Measurements from ENCODE around the gene KPNA2.
A peak's percentile ranks its signal among the peaks of the same experiment; 100 is the strongest.
"Not testable (repeated sequence)": the region's sequence is repeated elsewhere in the genome, so short reads cannot be mapped to it uniquely, and the experiment has no call there.

The KPNA2 gene

GRCh38 chr17:68035523-68036303 lies at the start of gene KPNA2:
KPNA2 (plus strand) TSS chr17:68035735; CDS start chr17:68037133, 1,398 bp downstream.
- peak; percentile 97 for DNase-seq (ENCODE audit: low spot score)

GRCh38 chr17:67990909-67991308 lies 44.6 kb upstream of the KPNA2 start:
- no peak for DNase-seq (ENCODE audit: low spot score)

DNA sequence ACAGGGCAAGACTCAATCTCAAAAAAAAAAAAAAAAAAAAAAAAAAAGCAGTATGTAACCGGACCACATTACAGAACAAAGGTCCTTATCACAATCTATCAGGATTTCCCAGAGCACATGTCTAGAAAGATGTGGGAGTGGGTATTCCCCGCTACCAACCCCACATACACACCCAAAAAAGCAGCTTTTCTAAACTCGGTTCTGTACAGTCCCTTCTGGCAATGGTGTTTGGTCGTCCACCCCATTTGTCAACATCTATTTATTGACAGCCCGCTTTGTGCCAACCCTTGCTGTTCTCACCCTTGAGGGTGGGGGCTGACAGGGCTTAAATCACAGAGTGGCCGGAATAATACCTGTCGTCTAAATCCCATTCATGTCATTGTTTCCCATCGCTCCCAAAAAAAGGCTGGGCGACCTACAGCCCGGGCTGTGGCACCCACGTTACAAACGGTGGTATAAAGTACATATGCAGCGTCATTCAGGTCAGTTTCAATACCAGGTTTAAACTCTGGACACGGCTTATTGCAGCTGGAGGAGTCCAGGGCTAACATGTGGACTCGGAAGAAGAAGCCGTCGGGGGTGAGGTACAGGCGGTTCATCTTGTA lies 42.9 kb upstream of the KPNA2 start:
- DNase-seq (ENCODE audit: low spot score) = no peak

GRCh38 chr17:67993153-67993997 lies 42.2 kb upstream of the KPNA2 start:
- DNase-seq (ENCODE audit: low spot score) = peak; percentile 82

DNA sequence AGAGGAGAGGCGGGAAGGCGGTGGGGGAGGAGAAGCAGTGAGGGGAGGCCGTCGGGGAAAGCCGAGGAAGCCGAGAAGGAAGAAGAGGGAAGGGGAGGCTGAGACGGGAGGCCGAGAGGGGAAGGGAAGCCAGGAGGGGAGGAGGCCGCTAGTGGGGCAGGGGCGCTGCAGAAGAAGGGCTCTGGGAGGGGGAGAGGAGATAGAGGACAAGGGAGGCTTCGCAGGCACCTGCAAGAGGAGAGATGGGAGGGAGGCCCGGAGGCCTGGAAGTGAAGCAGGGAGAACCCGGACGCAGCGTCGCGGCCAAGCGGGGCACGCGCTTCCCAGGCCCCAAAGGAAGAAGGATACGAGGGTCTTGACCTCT lies 41.6 kb upstream of the KPNA2 start:
- no peak for DNase-seq (ENCODE audit: low spot score)

DNA sequence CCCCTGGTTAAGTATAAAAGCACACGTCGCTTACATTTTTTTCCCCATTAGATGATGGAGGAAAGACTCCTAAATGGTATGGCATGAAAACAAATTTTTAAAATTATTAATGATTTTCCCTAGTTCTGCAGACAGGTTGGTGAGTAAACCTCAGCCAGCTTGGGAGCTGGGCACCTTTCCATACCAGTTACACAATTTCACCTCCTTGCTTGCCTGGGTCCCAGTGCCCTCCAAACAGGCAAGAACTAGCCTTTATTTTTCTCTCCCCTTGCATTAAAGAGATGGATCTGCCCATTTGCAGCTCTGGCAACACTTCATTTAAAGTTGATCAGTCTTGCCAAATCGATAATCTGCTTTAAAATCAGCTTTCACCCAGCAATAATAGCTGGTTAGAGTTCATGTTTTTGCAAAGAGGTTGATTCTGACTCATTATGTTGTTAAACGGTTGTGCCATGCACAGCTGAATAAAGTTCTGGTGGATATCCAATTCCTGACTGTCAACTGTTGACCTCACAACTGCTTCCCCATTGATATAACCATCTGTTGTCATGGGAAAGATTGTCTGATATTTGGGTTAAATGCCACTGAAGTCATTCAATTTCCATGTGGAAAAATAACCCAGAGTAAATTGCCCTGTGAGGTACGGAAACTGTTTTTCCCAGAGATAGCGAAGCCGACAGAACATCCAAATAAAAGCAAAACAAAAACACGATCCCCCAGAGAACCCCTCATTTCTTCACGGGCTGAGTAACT lies 40.5 kb upstream of the KPNA2 start:
- peak; percentile 39 for DNase-seq (ENCODE audit: low spot score)

DNA sequence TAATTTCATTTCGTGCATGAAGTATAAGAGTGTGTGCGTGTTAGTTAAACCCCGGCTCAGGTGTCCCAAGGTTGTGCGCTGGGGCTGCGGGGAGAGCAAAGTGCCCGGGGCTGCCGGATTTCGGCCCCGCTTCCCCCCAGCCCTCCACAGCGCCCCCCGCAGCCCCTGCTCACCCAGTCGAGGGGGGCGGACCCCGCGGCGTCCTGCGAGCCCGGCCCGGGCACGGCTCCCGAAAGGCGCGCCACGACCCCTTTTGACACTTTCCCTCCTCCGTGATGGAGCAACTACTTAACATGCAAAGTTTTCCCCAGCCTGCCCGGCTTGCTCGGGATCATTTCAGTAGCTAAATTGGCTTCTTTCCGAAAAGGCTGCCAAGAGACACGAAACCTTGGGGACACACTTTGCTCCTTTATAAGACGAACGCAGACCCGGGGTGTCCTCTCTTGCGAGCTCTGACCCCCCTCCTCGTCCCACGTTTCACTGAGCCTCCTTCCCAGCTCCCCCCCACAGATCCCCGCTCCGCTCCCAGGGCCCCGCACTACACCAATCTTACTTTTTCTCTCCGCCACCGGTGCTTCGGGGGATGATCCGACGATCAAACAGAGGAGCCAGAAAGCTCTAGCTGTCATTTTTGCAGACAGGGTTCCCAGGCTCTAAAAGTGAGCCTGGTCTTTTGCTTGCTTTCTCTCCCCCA lies 39.8 kb upstream of the KPNA2 start:
- no peak for DNase-seq (ENCODE audit: low spot score)

DNA sequence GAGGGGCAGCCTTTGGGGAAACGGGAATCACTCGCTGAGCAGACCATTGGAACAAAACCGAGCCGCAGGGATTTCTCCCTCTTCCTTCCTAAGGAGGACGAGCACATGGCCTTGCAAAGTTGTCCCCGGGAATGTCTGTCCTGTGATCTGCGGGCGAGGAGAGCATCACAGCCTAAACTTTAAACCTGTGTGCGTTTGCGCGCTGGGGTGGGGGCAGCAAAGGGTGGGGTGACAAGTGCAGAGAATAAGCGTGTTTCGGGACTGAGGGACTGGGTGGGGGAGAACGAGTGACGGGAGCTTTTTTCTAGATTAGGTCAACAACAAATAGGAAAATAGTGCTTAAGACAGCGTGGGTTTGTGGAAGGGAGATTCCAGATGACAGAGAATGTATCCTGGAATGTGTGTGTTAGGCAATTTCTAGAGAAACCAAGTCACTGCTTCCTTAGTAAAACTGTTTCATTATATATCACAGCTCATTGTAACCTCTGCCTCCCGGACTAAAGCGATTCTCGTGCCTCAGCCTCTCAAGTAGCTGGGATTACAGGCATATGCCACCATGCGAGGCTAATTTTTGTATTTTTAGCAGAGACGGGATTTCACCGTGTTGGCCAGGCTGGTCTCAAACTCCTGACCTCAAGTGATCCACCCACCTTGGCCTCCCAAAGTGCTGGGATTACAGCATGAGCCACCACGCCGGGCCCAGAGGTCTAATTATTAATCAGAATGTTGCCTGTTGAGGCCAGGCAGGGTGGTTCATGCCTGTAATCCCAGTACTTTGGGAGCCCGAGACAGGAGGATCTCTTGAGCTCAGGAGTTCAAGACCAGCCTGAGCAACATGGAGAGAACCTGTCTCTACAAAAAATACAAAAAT lies 39.0 kb upstream of the KPNA2 start, which contains the start of gene C17orf58:
C17orf58 (minus strand) TSS at position 169 of the 871 bp plus-strand sequence. CDS start 271 bp downstream, outside the sequence.
- DNase-seq (ENCODE audit: low spot score) = peak; percentile 49

- no peak for DNase-seq (ENCODE audit: low spot score)
Measured at GRCh38 chr17:67998466-67998865, 37.1 kb upstream of the KPNA2 start.

DNA sequence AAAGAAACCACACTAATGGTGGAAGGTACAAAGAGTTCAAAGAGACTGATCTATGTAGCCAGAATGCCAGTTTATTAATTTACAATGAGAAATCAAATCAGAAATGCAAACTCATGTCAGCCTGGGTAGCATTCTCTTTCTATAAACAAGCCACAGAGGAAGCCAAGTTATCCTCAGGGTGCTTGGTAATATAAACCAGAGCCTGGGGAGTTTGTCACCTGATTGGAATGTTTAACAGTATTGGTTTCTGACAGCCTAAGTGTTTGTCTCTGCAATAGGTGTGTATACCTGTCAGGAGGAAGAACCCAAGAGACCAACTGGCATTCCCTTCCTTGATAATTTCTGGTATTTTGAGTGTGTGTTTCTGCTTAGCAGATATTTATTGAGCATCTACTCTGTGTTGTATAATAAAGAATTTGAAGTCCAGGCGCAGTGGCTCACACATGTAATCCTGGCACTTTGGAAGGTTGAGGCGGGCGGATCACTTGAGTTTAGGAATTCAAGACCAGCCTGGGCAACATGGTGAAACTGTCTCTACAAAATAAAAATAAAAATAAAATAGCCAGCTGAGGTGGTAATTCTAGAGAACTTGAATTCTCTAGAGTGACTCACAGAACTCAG lies 36.1 kb upstream of the KPNA2 start:
- no peak for DNase-seq (ENCODE audit: low spot score)

GRCh38 chr17:68004201-68004600 lies 31.3 kb upstream of the KPNA2 start:
- no peak for DNase-seq (ENCODE audit: low spot score)

DNA sequence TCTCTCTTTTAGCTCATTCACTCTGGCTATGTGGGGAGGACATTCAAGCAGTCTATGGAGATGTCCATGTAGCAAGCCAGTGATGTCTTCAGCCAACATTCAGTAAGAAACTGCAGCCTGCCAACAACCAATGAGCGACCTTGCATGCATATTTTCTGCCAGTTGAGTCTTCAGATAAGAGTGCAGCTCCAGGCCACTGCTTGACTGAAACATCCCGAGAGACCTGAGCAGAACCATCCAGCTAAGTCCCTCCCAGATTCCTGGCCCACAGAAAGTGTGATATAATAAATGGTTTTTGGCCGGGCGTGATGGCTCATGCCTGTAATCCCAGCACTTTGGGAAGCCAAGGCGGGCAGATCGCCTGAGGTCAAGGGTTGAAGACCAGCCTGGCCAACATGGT lies 28.7 kb upstream of the KPNA2 start:
- no peak for DNase-seq (ENCODE audit: low spot score)

- peak; percentile 65 for DNase-seq (ENCODE audit: low spot score)
Measured at GRCh38 chr17:68011199-68011665, 24.3 kb upstream of the KPNA2 start.

DNA sequence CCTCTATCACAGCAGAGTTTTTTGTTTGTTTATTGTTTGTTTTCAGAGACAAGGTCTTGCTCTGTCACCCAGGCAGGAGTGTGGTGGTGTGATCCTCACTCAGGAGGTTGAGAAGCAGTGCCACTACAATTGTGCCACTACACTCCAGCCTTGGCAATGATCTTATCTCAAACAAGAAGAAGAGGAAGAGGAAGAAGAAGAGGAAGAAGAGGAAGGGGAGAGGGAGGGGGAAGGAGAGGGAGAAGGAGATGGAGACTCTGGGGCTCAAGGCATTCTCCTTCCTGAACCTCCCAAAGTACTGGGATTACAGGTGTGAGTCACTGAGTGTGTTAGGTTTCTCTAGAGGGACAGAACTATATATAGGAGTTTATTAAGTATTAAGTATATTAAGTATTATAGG lies 22.1 kb upstream of the KPNA2 start:
- DNase-seq (ENCODE audit: low spot score) = no peak

DNA sequence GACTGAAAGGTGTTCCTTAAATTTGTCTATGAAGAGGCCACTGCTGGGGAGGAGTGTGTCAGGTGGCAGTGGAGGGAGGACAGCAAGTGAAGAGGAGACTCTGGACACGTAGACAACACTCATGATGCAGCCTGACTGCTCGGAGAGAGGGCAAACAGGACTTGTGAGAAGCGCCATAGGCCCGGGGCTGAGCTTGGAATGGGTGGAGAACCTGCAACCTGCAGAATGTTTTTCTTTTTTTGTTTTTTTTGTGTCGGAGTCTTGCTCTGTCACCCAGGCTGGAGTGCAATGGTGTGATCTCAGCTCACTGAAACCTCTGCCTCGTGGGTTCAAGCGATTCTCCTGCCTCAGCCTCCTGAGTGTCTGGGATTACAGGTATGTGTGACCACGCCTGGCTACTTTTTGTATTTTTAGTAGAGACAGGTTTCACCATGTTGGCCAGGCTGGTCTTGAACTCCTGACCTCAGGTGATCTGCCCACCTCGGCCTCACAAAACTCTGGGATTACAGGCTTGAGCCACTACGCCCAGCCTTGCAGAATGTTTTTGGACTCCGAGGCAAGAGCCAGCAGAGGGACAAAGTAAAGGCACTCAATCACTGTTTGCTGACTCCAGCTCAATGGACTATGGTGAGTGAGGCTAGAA lies 20.3 kb upstream of the KPNA2 start:
- no peak for DNase-seq (ENCODE audit: low spot score)

DNA sequence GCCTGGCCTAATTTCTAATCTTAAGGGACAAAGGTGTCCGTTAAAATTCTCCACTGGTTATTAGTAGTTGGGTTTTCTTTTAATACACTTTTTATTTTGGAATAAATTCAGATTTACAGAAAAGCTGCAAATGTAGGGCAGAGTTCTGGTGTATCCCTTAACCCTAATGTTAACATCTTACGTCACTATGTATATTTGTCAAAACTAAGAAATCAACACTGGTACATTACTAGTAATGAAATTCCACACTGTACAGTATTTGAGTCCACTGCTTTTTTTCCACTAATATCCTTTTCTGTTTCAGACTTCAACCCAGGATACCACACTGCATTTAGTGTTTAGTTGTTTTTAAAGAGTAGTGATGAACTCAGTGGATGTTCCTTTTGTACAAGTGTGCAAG lies 18.7 kb upstream of the KPNA2 start:
- no peak for DNase-seq (ENCODE audit: low spot score)

- not testable (repeated sequence) for DNase-seq (ENCODE audit: low spot score)
Measured at GRCh38 chr17:68018493-68018892, 17.0 kb upstream of the KPNA2 start.

DNA sequence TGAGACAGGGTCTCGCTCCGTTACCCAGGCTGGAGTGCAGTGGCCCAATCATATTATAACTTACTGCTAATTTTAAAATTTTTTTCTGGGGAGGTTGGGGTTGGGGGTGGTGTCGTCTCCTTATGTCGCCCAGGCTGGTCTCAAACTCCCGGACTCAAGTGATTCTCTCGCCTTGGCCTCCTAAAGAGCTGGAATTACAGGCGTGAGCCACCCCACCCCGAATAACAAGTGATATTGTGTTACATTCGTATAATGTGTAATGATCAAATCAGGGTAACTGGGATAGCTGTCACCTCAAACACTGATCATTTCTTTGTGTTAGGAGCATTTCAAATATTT lies 16.2 kb upstream of the KPNA2 start:
- DNase-seq (ENCODE audit: low spot score) = peak; percentile 28

- peak; percentile 97 for DNase-seq (ENCODE audit: low spot score)
Measured at GRCh38 chr17:68019675-68020408, 15.7 kb upstream of the KPNA2 start.

Measured in activated CD4-positive, alpha-beta T cell treated with anti-CD3 and anti-CD28 coated beads, Interleukin-2, Interleukin-4, amounts not matched to agents 100 ng/mL and 50 ng/mL, durations not matched to agents 16 hours and 8 hours (primary cell).